ENCODE data around the gene ZNF789. TPM values are rescaled to one million over a fixed set of nuclear protein-coding genes. Genes with fewer than 3 reads are reported as not detected.
A peak's percentile ranks its signal among the peaks of the same experiment; 100 is the strongest.

Gene ZNF789
- total RNA-seq, 1 donor from 2014 or later: 7.3 TPM

DNA sequence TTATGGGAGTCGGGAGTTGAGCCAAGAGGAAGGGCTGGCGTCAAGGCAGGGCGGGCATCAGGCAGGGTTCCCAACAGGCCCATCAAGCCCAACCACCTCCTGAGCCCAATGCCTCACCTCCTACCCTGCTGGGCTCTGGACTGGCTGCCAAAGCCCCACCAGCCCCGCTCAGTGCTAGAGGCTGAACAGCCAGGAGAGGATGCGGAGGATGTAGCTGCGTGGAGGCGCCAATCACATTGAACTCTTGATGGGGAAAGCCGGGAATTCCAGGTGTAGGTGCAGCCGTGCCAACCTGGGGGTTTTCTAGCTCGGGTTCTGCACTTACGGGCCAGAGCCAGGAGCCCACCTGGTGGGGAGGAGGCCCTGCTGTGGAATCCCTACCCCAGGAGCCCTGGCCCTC, 19.6 kb upstream of the ZNF789 start:
- Mint-ChIP-seq H3K4me1 (ENCODE audit: low read depth) (no peaks in the 10 kb centered on the region), H3K27ac (ENCODE audit: unreplicated experiment) (no peak overlapping the region), H3K9me3 (ENCODE audit: low read depth) (no peaks in the 10 kb centered on the region), H3K36me3 (ENCODE audit: low read depth) (peaks cover 15% of the 10 kb centered on the region), H3K4me3 (ENCODE audit: unreplicated experiment) (no peak overlapping the region), H3K27me3 (ENCODE audit: low read depth) (no peaks in the 10 kb centered on the region)
- TF ChIP-seq, protein P1, sequence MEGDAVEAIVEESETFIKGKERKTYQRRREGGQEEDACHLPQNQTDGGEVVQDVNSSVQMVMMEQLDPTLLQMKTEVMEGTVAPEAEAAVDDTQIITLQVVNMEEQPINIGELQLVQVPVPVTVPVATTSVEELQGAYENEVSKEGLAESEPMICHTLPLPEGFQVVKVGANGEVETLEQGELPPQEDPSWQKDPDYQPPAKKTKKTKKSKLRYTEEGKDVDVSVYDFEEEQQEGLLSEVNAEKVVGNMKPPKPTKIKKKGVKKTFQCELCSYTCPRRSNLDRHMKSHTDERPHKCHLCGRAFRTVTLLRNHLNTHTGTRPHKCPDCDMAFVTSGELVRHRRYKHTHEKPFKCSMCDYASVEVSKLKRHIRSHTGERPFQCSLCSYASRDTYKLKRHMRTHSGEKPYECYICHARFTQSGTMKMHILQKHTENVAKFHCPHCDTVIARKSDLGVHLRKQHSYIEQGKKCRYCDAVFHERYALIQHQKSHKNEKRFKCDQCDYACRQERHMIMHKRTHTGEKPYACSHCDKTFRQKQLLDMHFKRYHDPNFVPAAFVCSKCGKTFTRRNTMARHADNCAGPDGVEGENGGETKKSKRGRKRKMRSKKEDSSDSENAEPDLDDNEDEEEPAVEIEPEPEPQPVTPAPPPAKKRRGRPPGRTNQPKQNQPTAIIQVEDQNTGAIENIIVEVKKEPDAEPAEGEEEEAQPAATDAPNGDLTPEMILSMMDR (IDR thresholded peaks at IDR 0.05): no peak
- DNase-seq (ENCODE audit: low spot score): no peak

DNA sequence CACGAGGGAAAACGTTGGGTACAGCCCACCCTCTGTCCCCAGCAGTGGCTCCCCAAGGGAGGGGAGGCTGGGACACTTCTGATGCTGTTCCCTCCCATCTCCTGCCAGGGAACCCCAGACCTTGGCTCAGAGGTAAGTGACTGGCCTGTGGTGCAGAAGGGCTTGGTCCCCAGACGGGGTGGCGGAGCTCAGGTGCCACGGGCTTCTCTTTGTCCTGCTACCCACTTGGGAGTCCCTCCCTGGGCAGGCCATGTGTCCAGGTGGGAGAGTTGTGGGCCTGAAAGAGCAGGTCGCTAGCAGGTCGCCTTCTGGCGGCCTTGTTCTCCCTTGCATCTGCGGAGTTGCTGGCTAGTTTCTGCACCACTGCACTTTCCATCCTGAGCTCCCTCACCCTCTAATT, 16.8 kb upstream of the ZNF789 start:
- DNase-seq (ENCODE audit: low spot score): no peak
- Mint-ChIP-seq H3K4me1 (ENCODE audit: low read depth) (peaks cover 5% of the 10 kb centered on the region), H3K27ac (ENCODE audit: unreplicated experiment) (no peak overlapping the region), H3K27me3 (ENCODE audit: low read depth) (no peaks in the 10 kb centered on the region), H3K36me3 (ENCODE audit: low read depth) (peaks cover 12% of the 10 kb centered on the region), H3K9me3 (ENCODE audit: low read depth) (no peaks in the 10 kb centered on the region), H3K4me3 (ENCODE audit: unreplicated experiment) (no peak overlapping the region)
- TF ChIP-seq, protein P1 (IDR thresholded peaks at IDR 0.05): no peak

DNA sequence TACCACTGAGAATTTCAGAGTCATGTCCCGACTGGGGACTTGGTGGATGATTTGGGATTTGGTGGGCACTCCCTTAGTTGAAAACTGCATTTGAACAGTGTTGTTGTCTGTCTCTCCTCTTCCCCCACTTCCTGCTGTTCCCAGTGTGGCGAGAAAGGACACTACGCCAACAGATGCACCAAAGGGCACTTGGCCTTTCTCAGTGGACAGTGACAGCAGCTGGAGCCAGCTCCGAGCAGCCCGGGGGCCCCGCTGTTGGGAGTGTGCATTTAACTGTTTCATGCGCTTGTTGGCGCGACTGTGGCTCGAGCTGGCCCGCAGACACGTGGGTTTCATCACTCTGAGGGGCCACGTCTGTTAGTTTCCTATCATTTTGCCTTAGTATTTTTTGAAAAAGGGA, 16.4 kb upstream of the ZNF789 start:
- TF ChIP-seq, protein P1 (IDR thresholded peaks at IDR 0.05): no peak
- Mint-ChIP-seq H3K27ac (ENCODE audit: unreplicated experiment) (no peak overlapping the region), H3K4me3 (ENCODE audit: unreplicated experiment) (no peak overlapping the region), H3K36me3 (ENCODE audit: low read depth) (peaks cover 12% of the 10 kb centered on the region), H3K9me3 (ENCODE audit: low read depth) (no peaks in the 10 kb centered on the region), H3K27me3 (ENCODE audit: low read depth) (no peaks in the 10 kb centered on the region), H3K4me1 (ENCODE audit: low read depth) (peaks cover 6% of the 10 kb centered on the region)
- DNase-seq (ENCODE audit: low spot score): no peak

DNA sequence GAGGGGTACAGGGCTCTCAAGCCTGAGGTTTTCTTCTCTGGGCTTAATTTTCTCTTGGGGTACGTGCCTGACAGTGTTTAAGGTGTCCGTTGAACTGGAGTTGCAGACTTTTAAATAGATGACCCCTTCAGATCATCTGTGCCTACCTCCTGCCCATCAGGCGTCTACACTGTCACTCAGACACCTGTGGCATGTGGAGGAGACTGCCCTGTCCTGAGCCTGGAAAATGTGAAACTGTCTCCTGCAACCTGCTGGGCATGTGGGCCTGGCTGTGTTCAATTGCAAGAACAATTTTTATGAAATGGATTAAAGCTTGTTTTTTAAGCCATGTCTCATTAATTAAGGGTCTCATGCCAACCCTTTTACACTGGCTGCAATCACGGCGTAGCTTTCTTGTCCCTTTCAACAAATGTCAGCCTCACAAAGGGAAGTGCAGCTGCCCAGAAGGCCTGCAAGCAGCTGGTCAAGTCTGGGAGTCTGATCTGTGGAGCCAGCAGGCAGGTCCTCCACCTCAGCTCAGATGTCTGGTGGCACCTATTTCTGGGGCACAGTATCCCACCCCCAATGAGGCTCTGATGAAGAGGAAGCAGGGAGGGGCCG, 15.5 kb upstream of the ZNF789 start:
- Mint-ChIP-seq H3K9me3 (ENCODE audit: low read depth) (no peaks in the 10 kb centered on the region), H3K27me3 (ENCODE audit: low read depth) (no peaks in the 10 kb centered on the region), H3K4me3 (ENCODE audit: unreplicated experiment) (no peak overlapping the region), H3K27ac (ENCODE audit: unreplicated experiment) (no peak overlapping the region), H3K36me3 (ENCODE audit: low read depth) (peaks cover 12% of the 10 kb centered on the region), H3K4me1 (ENCODE audit: low read depth) (peaks cover 6% of the 10 kb centered on the region)
- DNase-seq (ENCODE audit: low spot score): no peak
- TF ChIP-seq, protein P1 (IDR thresholded peaks at IDR 0.05): no peak

DNA sequence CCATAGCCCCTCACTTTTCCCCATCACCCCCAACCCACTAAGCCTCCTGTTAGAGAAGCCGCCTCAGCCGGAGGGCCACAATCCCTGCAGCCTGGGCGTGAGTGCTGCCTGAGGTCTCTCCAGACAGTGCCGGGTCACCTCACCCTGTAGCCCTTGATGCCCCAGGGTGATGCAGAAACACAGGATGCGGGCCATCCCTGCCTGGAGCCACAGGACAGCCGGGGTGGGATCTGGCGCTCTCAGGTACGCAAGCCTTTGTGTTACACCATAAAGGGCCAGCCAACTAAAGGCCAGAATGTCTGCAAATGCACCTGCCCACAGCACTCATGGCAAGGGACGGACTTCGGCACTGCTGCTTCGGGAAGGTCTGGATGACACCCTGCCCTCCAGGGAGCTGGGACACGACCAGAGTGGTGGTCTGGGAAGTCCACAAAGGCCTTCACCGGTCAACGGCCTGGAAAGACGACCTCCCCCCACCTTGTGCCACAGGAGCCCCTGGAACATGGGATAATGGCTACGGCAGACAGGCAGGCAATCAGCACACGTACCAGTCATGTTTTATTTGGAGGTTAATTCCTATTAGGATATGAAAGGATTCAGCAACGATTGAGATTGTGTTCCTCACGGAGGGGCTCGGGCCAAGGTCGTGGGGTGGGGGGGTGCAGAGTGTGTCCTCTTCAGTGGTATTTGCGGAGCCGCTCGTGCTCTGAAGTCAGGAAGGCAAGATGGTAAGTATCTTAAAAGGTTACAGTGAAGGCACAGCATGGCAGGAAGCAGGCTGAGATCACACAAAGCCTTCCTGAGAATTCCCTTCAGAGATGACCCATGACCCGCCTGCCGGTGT, 14.8 kb upstream of the ZNF789 start:
- Mint-ChIP-seq H3K27me3 (ENCODE audit: low read depth) (no peaks in the 10 kb centered on the region), H3K9me3 (ENCODE audit: low read depth) (no peaks in the 10 kb centered on the region), H3K27ac (ENCODE audit: unreplicated experiment) (peak overlapping the region; percentile 27), H3K4me3 (ENCODE audit: unreplicated experiment) (no peak overlapping the region), H3K36me3 (ENCODE audit: low read depth) (peaks cover 14% of the 10 kb centered on the region), H3K4me1 (ENCODE audit: low read depth) (peaks cover 8% of the 10 kb centered on the region)
- no peak for DNase-seq (ENCODE audit: low spot score)
- TF ChIP-seq, protein P1 (IDR thresholded peaks at IDR 0.05): no peak

Measured in chondrocyte (in vitro differentiated cells).